Kidney epithelial cell (primary cell): ENCODE data around the gene MYH9. TPM values are rescaled to one million over a fixed set of nuclear protein-coding genes. Genes with fewer than 3 reads are reported as not detected.

ENCODE experiments used
- DNase-seq: peaks from one replicate; pipeline ENCODE4 v3.0.0-alpha.2; 2010; ENCODE audit warnings: low read depth
- H3K27me3 ChIP-seq: 2 replicates; pipeline ENCODE4 v1.6.0; 2011; ENCODE audit warnings: low read length; ENCODE audit not compliant: control insufficient read depth, insufficient read depth
- H3K36me3 ChIP-seq: 2 replicates; pipeline ENCODE4 v1.5.1; 2011; ENCODE audit warnings: low read length; ENCODE audit not compliant: control insufficient read depth, insufficient read depth
- H3K4me3 ChIP-seq: 2 replicates; pipeline ENCODE4 v1.5.1; 2011; ENCODE audit warnings: low read depth, mild to moderate bottlenecking, control low read depth, low read length
- total RNA-seq: library from RNA; depleted of rRNA; stranded (reverse); fragments of >200 nt; gene quantifications from 2 replicates; pipeline ENCODE4 v1.2.3, GENCODE V29; 2015
- TF ChIP-seq, protein P1 (sequence below): IDR thresholded peaks from 2 replicates; pipeline ENCODE4 v1.5.1; 2011; ENCODE audit warnings: mild to moderate bottlenecking, moderate library complexity, low read length, control low read depth, inconsistent platforms; ENCODE audit not compliant: insufficient read depth, poor library complexity, severe bottlenecking

The MYH9 gene
- total RNA-seq, 1 donor from 2014 or later, result 1,580 TPM

- Histone ChIP-seq H3K27me3 (no peaks in the 10 kb centered on the region), H3K4me3 (no peak overlapping the region), H3K36me3 (peaks cover 2% of the 10 kb centered on the region)
- DNase-seq, result peak; percentile 58
- TF ChIP-seq, protein P1, sequence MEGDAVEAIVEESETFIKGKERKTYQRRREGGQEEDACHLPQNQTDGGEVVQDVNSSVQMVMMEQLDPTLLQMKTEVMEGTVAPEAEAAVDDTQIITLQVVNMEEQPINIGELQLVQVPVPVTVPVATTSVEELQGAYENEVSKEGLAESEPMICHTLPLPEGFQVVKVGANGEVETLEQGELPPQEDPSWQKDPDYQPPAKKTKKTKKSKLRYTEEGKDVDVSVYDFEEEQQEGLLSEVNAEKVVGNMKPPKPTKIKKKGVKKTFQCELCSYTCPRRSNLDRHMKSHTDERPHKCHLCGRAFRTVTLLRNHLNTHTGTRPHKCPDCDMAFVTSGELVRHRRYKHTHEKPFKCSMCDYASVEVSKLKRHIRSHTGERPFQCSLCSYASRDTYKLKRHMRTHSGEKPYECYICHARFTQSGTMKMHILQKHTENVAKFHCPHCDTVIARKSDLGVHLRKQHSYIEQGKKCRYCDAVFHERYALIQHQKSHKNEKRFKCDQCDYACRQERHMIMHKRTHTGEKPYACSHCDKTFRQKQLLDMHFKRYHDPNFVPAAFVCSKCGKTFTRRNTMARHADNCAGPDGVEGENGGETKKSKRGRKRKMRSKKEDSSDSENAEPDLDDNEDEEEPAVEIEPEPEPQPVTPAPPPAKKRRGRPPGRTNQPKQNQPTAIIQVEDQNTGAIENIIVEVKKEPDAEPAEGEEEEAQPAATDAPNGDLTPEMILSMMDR, result peak; percentile 35
Measured at GRCh38 chr22:36350751-36351594, 36.8 kb downstream of the MYH9 start.

DNA sequence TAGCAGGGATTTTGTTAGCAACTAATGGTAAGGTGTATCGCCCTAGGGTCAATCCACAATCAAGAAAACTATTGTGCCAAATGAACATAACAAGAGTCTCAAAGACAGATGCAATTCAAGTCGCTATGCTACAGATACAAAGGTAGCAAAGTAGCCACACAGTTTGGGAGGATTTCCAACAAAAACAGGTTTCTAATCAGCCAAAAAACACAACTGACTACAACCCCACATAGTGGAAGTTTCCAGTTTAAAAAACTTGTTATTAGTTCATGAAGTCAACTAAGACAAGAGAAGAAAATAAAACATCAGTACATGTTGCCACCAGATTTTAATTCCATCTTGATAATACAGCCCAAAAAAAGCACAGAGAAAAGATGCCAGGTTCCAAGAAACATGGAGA lies 38.0 kb downstream of the MYH9 start:
- DNase-seq, result no peak
- peaks cover 4% of the 10 kb centered on the region for H3K36me3 ChIP-seq
- TF ChIP-seq, protein P1, result no peak
- no peaks in the 10 kb centered on the region for H3K27me3 ChIP-seq
- no peak overlapping the region for H3K4me3 ChIP-seq

GRCh38 chr22:36348760-36349159 lies 39.0 kb downstream of the MYH9 start:
- Histone ChIP-seq H3K36me3 (peaks cover 6% of the 10 kb centered on the region), H3K4me3 (no peak overlapping the region), H3K27me3 (no peaks in the 10 kb centered on the region)
- TF ChIP-seq, protein P1, result no peak
- DNase-seq, result no peak

GRCh38 chr22:36347094-36347493 lies 40.7 kb downstream of the MYH9 start:
- H3K36me3 ChIP-seq, result peaks cover 8% of the 10 kb centered on the region
- TF ChIP-seq, protein P1, result no peak
- no peak for DNase-seq
- no peaks in the 10 kb centered on the region for H3K27me3 ChIP-seq
- no peak overlapping the region for H3K4me3 ChIP-seq

DNA sequence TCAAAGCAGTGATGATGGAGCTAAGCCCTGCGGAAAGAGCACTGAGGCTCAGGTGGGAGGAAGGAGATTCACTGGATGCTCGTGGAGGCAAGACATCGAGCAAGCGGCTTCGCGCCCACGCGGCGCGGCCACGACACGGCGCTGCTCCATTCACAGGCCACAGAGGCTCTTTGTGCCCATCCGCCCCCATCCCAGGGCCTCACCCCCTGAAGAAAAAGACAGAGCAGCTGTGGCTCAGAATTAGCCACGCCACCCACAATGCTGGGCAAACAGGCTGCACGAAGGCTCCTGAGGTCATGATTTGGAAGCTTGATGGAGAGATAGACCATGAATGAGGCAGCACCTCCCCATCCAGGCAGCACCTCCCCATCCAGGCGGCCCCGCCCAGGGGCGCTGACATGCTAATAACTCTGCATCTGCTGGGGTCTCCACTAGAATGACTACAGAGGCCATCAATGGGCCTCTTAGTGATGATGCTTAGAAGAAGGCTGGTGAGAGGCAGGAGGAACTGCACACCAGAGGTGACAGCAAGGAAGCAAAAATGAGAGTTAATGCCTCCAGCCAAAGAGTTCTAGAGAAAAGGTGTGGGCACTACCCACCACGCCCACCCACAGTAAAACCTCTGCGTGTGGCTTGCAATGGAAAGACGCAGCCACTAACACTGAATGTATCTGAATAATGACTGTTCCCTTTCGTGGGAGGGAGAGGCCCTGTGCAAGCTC lies 43.5 kb downstream of the MYH9 start:
- TF ChIP-seq, protein P1, result no peak
- no peak for DNase-seq
- no peaks in the 10 kb centered on the region for H3K27me3 ChIP-seq
- peaks cover 8% of the 10 kb centered on the region for H3K36me3 ChIP-seq
- no peak overlapping the region for H3K4me3 ChIP-seq
